Spleen (tissue), 3 donors: Measurements from ENCODE around the gene CERCAM.

Experiments
- POLR2A ChIP-seq, 3 donors: fragments of 450-650 bp; IDR thresholded peaks; one replicate each; pipeline ENCODE4 v1.5.1; 2017; ENCODE audit warnings: antibody characterized with exemption in 3 of 3, mild to moderate bottlenecking in 1 of 3
- POLR2AphosphoS5 ChIP-seq, 3 donors: sonication (generic); formaldehyde crosslinking; IDR thresholded peaks; one replicate each; pipeline ENCODE4 v1.5.1; 2017; ENCODE audit warnings: antibody characterized with exemption in 3 of 3

DNA sequence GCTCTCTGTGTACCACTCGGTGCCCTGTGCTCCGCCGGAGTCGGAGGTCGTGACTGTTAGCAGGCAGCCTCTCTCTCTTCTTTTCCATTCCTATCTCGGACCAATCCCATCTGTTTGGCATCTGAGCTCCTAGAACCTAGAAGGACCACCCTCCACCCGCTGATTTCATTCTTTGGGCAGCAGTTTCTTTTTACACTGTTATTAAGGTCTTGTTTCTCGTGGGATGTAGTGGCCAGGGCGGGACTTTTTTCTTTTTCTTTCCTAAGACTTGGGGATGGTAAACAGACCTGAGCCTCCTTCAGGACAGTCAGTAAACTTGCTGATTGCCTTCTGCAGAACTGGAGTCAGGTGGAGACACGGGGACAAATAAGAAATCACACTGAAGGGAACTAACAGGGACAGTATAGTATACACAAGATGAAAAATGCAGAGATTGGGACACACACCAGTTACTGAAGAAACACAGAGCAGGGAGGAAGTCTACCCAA, 49.0 kb upstream of the CERCAM start:
- TF ChIP-seq POLR2A (IDR thresholded peaks at IDR 0.05) (no peak), POLR2AphosphoS5 (IDR thresholded peaks at IDR 0.05) (no peak)
